T-helper 1 cell treated with Interleukin-12 subunit alpha and Interleukin-12 subunit beta and Interleukin-4 antibody, amounts not matched to agents 30 ng/mL and 1 ng/mL, for 36 hours (primary cell): ENCODE data around the gene HRH3. TPM values are rescaled to one million over a fixed set of nuclear protein-coding genes. Genes with fewer than 3 reads are reported as not detected.

Experiments
- intact Hi-C: fragments of 100-400 bp; cut with micrococcal nuclease; formaldehyde crosslinking; loops from one replicate; pipeline ENCODE4 v1.15.1; 2024
- total RNA-seq: library from RNA; stranded (reverse); gene quantifications from 2 replicates; pipeline ENCODE4 v1.2.3, GENCODE V29; 2022

The HRH3 gene
- total RNA-seq, 1 donor from 2014 or later, result not detected

- intact Hi-C loops, result no loop called here
Observed at GRCh38 chr20:62244644-62245108, 24.6 kb upstream of the HRH3 start.

GRCh38 chr20:62243906-62244515 lies 23.9 kb upstream of the HRH3 start:
- intact Hi-C loops, result no loop called here

- intact Hi-C loops, result no loop called here
Observed at GRCh38 chr20:62243106-62243505, 23.0 kb upstream of the HRH3 start.

GRCh38 chr20:62242176-62242575 lies 22.1 kb upstream of the HRH3 start:
- intact Hi-C loops, result no loop called here

- intact Hi-C loops, result no loop called here
Observed at GRCh38 chr20:62241506-62241905, 21.4 kb upstream of the HRH3 start.

- intact Hi-C loops, result no loop called here
Observed at GRCh38 chr20:62240020-62240685, 20.1 kb upstream of the HRH3 start.

GRCh38 chr20:62239278-62239879 lies 19.3 kb upstream of the HRH3 start:
- intact Hi-C loops, result loop anchor here (2.0 to 10.0 kb wide), 3 partner anchors 97 to 695 kb away; partner anchors contain the start of genes GID8, PSMA7 and SS18L1

- intact Hi-C loops, result loop anchor here (1.0 to 10.0 kb wide), 11 partner anchors 18 to 696 kb away; partner anchors contain the start of genes ADRM1, GID8, HRH3 and LSM14B
Observed at GRCh38 chr20:62238569-62239277, 18.6 kb upstream of the HRH3 start.

GRCh38 chr20:62237801-62238568 lies 17.9 kb upstream of the HRH3 start, which contains the start of gene OSBPL2:
Gene OSBPL2, plus strand, starts transcription at chr20:62238521. Its CDS starts 17,664 bp downstream, at chr20:62256185.
- intact Hi-C loops, result loop anchor here (1.0 to 10.0 kb wide), 11 partner anchors 18 to 697 kb away; partner anchors contain the start of genes ADRM1, GID8, HRH3 and LSM14B

- intact Hi-C loops, result loop anchor here (5.0 to 10.0 kb wide), 2 partner anchors 555 to 697 kb away; partner anchors contain the start of gene GID8
Observed at GRCh38 chr20:62237514-62237800, 17.4 kb upstream of the HRH3 start.

GRCh38 chr20:62236766-62237513 lies 16.9 kb upstream of the HRH3 start:
- intact Hi-C loops, result loop anchor here (5.0 to 10.0 kb wide), 2 partner anchors 555 to 698 kb away; partner anchors contain the start of gene GID8

- intact Hi-C loops, result loop anchor here (5.0 to 10.0 kb wide), 2 partner anchors 556 to 699 kb away; partner anchors contain the start of gene GID8
Observed at GRCh38 chr20:62236200-62236599, 16.1 kb upstream of the HRH3 start.

GRCh38 chr20:62235777-62236157 lies 15.7 kb upstream of the HRH3 start:
- intact Hi-C loops, result loop anchor here (5.0 to 10.0 kb wide), 2 partner anchors 557 to 699 kb away; partner anchors contain the start of gene GID8

- intact Hi-C loops, result loop anchor here (5.0 to 10.0 kb wide), 2 partner anchors 557 to 700 kb away; partner anchors contain the start of gene GID8
Observed at GRCh38 chr20:62235001-62235776, 15.1 kb upstream of the HRH3 start.

- intact Hi-C loops, result loop anchor here (10.0 kb wide), 1 partner anchor 700 kb away; the partner anchor contains the start of gene GID8
Observed at GRCh38 chr20:62234339-62234738, 14.3 kb upstream of the HRH3 start.

GRCh38 chr20:62233684-62234083 lies 13.6 kb upstream of the HRH3 start:
- intact Hi-C loops, result loop anchor here (10.0 kb wide), 1 partner anchor 701 kb away; the partner anchor contains the start of gene GID8

GRCh38 chr20:62232770-62233645 lies 12.9 kb upstream of the HRH3 start:
- intact Hi-C loops, result loop anchor here (10.0 kb wide), 1 partner anchor 702 kb away; the partner anchor contains the start of gene GID8

- intact Hi-C loops, result loop anchor here (10.0 kb wide), 1 partner anchor 703 kb away; the partner anchor contains the start of gene GID8
Observed at GRCh38 chr20:62232194-62232593, 12.1 kb upstream of the HRH3 start.
